Mesodermal cell (in vitro differentiated cells): ENCODE data around the gene SFMBT2.

ENCODE experiments used
- H3K27ac ChIP-seq: 2 replicates; pipeline ENCODE4 v1.7.0; 2013; ENCODE audit warnings: mild to moderate bottlenecking, low read depth, low read length, moderate library complexity; ENCODE audit not compliant: severe bottlenecking
- H3K36me3 ChIP-seq: 2 replicates; pipeline ENCODE4 v1.7.1; 2013; ENCODE audit warnings: mild to moderate bottlenecking, low read length, moderate library complexity; ENCODE audit not compliant: control insufficient read depth, insufficient read depth
- H3K4me1 ChIP-seq: one replicate; pipeline ENCODE4 v1.7.1; 2013; ENCODE audit warnings: mild to moderate bottlenecking, low read length; ENCODE audit not compliant: insufficient read depth, control insufficient read depth, poor library complexity, severe bottlenecking
- H3K4me3 ChIP-seq: 2 replicates; pipeline ENCODE4 v1.7.0; 2013; ENCODE audit warnings: low read length, control low read depth, mild to moderate bottlenecking; ENCODE audit not compliant: insufficient read depth, poor library complexity, severe bottlenecking; ENCODE audit errors: extremely low read depth
- H3K9me3 ChIP-seq: 2 replicates; pipeline ENCODE4 v1.7.1; 2013; ENCODE audit warnings: mild to moderate bottlenecking, low read length, moderate library complexity; ENCODE audit not compliant: control insufficient read depth
- WGBS, 2 experiments: methylation state at CpG; one replicate each; pipeline ENCODE4 v1.1.5; 2013; ENCODE audit warnings: missing lambda C conversion rate in 2 of 2; ENCODE audit not compliant: insufficient coverage in 2 of 2; 5-methylcytosine and 5-hydroxymethylcytosine counted together

Gene SFMBT2

DNA sequence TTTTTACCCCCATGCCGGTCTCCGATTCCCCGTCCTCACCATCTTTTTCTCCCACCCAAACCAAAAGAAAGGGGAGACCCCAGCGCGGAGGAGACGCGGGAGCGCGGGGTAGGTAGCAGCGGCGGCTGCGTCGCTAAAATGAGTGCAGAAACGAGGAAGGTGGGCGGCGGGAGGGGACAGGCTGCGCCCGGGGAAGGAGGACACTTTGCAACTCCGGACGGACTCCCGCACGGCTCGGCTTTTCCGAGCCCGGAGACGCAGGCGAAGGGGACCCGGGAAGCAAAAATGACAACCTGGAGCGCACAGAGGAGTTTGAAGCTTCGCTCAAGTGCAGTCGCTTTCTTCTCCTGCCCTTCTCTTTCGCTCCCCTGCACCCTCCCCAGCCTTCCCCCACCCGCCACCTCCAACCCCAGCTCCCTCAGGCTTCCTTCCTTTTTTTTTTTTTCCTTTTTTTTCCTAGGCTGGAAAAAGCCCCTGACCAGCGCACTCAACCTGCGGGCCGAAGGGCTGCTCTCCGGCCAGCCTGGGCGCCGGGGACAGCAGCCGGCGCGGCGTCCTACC lies 453 bp downstream of the SFMBT2 start:
- Histone ChIP-seq H3K4me1 (peaks cover 23% of the 10 kb centered on the region), H3K4me3 (peak overlapping the region; percentile 74), H3K9me3 (no peaks in the 10 kb centered on the region), H3K36me3 (no peaks in the 10 kb centered on the region), H3K27ac (no peak overlapping the region)
- WGBS, 2 experiments: 0% methylated on average over 19 to 28 of the region's 43 CpGs

DNA sequence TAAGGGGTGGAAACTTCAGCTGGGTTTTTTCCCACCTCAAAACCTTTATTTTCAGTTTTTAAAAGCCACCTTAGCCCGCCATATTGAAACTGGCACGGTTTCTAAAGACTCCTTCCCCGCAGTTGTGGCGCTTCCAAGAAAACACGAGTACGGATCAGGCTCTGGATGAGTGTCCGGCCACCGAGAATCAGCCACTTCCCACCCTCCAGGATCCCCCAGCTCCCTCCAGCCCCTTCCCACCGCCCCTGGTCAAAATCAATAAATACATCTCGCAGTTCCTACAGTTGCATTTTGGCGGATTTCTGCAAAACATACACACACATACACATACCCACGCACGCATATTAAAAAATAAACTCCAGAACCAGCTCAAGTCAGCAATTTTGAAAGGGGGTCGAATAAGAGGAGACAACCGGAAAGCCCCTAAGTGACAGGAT lies 1.1 kb downstream of the SFMBT2 start:
- H3K27ac ChIP-seq: no peak overlapping the region
- no peaks in the 10 kb centered on the region for H3K9me3 ChIP-seq
- peaks cover 23% of the 10 kb centered on the region for H3K4me1 ChIP-seq
- H3K36me3 ChIP-seq: no peaks in the 10 kb centered on the region
- WGBS, 2 experiments: 0% methylated on average over 8 to 9 of the region's 15 CpGs
- peak overlapping the region; percentile 74 for H3K4me3 ChIP-seq

DNA sequence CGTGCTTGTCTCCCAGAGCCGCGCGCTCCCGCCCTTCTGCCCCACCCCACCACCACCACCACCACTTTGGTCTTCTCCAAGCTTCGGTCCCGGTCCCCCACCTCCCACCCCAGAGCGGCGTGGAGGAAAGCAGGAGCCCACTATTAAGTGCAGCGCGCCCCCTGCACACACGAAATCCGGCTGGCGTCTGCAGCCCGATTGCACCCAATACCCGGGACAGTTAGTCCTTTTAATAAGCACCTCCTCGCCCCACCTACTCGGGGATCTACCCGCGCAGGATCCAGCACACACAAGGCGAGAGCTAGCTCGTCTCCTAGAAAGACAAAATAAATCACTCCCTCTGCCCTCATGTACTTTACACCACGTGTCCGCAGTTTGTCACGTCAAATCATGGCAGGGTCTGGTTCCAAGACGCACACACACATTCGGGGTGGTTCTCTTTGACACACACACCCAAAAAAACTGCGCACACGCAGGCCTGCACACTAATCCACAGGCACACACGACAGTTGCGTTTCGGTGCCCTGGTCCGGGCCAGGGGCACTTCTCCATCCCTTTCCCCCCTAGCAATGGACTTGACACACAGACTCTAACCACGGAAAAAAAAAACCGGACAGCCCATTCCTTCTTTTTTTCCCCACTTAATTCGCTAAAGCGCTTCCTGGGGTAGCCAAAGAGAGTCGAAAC lies 1.6 kb downstream of the SFMBT2 start:
- peak overlapping the region; percentile 74 for H3K4me3 ChIP-seq
- 0 to 1% methylated on average over 16 to 36 of the region's 38 CpGs for WGBS, 2 experiments
- no peak overlapping the region for H3K27ac ChIP-seq
- no peaks in the 10 kb centered on the region for H3K36me3 ChIP-seq
- peaks cover 23% of the 10 kb centered on the region for H3K4me1 ChIP-seq
- H3K9me3 ChIP-seq: no peaks in the 10 kb centered on the region

DNA sequence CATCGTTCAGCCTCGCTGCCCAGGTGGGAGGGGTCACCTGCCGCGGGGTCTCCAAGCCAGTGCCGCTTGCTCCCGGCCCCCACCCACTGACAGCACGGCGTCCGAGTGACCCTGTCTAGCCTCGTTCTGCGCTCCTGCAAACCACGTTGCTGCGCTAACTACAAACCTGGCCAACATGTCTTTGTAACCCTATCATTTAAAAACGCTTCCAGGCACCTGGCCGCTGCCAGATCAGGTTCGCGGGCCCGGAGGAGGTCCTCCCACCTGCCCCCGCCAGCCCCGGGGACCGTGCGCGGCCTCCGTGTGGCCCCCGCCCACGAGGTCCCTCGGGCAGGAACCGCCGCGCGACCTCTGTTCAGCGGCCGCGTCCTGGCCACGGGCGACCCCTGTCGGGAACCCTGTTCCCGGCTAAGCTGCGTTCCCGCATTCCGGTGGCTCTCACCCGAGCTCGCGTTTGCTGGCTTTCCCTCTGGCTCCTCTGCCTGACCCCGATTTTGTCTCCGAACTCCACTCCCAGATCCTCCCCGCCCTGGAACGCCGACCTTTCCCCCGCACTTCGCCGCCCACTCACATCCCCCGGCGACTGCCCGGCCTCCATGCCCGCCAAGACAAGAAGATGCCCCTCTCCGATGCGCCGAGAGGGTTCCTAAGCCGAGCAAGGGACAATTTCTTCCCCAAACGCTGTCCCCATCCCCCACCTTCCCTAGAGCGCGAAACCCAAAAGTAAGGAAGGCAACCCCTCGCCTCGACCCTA lies 2.4 kb downstream of the SFMBT2 start:
- no peak overlapping the region for H3K27ac ChIP-seq

DNA sequence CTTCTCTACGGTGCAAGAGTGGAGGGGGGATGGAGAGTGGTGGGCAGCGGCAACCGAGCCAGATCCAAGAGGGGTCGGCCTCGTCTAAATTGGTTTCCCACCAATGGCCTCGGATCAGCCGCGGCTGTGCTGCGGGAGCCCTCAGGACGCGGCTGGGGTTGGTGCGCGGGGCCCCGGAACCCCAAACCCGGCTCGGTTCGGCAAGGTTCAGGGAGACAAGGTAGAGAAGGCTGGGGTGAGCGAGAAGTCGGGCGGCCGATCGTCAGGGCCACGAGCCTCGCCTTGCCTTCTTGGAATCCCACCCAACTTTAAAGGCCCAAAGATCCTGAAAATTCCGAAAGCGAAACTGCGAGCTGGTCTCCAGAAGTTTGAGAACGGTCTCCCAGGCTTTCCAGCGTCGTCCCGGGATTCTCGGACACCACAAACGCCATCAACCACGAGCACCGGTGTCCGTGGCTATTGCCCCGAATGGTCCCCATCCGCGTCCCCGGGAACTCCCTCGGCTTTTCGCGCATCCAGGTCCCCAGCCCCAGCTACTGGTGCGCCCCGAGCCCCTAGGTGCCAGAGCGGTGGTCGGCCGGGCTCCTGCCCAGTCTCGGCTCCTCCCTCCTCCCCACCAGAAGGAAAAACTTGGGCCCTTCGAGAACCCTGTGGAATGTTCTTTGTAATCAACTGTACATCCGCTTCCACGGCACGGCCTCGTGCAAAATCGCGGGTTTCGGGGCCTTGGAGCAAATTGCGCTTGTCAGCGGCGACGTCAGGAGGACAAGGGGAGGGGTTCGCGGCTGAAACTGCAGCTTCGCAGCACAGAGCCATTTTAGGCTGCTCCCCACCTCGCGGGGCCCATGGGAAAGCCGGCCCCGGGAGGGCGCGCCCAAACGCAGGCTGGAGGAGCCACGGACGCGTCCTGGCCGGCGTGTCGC lies 3.2 kb downstream of the SFMBT2 start:
- Histone ChIP-seq H3K36me3 (no peaks in the 10 kb centered on the region), H3K4me1 (peaks cover 23% of the 10 kb centered on the region), H3K27ac (no peak overlapping the region), H3K4me3 (peak overlapping the region; percentile 74), H3K9me3 (no peaks in the 10 kb centered on the region)
- 4% methylated on average over 64 to 66 of the region's 77 CpGs for WGBS, 2 experiments

More for the DNA sequence above, 2.4 kb downstream of the SFMBT2 start:
- WGBS, 2 experiments: 0% methylated on average over 46 to 59 of the region's 65 CpGs
- H3K36me3 ChIP-seq: no peaks in the 10 kb centered on the region
- peaks cover 23% of the 10 kb centered on the region for H3K4me1 ChIP-seq
- H3K9me3 ChIP-seq: no peaks in the 10 kb centered on the region
- peak overlapping the region; percentile 74 for H3K4me3 ChIP-seq

DNA sequence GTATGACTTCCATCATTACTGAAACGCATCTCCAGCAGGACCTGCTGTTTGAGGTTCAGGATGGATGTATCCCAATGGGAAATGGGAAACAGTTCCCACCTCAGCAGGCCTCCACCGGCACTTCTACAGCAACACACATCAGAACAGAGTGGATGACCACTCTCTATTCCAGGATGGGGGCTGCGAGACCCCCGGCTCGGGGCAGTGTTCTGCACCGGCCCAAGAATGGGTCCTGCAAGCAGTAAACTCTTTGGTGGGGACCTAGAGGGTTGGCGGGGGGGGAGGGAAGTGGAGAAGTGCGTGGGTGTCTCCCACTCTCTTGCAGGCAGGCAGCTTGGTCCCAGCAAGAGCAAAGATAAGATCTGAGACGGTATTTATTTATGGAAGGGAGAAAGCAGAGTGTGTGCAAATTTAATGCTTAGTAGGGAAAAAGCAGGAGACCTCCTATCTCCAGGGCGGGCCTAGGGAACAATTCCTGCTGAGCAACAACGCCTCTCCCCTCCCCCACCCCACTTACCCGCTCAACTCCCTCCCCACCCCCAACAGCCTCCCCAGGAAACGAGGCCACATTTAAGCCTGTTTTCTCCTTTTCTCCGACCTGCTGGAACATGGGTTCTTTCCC lies 4.0 kb downstream of the SFMBT2 start:
- 8 to 32% methylated on average over 2 to 5 of the region's 14 CpGs for WGBS, 2 experiments
- Histone ChIP-seq H3K36me3 (no peaks in the 10 kb centered on the region), H3K27ac (no peak overlapping the region), H3K9me3 (no peaks in the 10 kb centered on the region), H3K4me3 (peak overlapping the region; percentile 74), H3K4me1 (peaks cover 20% of the 10 kb centered on the region)

DNA sequence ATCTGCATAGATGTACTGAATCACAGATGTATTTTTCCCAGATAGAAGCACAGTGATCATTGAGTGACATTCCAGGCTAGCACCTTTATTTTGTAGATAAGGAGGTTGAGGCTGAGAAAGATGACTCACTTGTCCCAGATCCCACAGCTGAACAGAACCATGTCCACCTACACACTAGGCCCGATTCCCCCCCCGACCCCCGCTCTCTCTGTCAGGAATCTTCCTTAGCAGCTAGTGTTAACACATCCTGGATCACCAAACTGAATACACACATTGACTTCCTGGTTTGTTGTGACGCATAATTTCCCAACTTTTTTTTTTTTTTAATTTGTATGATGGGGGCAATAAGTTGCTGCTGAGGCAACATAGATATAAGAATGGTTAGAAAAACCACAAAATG lies 5.2 kb downstream of the SFMBT2 start:
- H3K9me3 ChIP-seq: no peaks in the 10 kb centered on the region
- no peaks in the 10 kb centered on the region for H3K36me3 ChIP-seq
- H3K4me3 ChIP-seq: no peak overlapping the region
- H3K4me1 ChIP-seq: peaks cover 20% of the 10 kb centered on the region
- no peak overlapping the region for H3K27ac ChIP-seq
- WGBS, 2 experiments: 88% methylated on average over 1 of the region's 4 CpGs; no CpG with 5 or more reads in 1 of the 2 experiments

DNA sequence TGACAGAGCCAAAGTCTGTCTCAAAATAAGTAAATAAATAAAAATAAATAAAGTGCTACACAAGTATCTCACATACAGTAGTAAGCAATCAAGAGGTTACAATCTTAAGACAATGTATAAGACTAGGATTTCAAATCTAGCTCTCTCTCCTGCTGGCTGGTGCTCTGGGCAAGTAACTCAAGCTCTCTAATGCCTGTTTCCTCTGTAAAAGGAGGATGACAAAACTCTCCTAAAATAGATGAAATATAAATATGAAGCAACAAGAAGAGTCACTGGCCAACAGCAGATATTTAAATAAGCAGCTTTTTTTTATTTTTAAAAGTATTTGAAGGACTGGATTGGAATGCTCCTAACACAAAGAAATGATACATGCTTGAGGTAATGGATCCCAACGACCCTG lies 7.2 kb downstream of the SFMBT2 start:
- H3K9me3 ChIP-seq: no peaks in the 10 kb centered on the region
- H3K36me3 ChIP-seq: no peaks in the 10 kb centered on the region
- no peak overlapping the region for H3K27ac ChIP-seq
- H3K4me3 ChIP-seq: no peak overlapping the region
- WGBS, 2 experiments: no CpG with 5 or more reads among the region's 1 CpG
- H3K4me1 ChIP-seq: peaks cover 12% of the 10 kb centered on the region

DNA sequence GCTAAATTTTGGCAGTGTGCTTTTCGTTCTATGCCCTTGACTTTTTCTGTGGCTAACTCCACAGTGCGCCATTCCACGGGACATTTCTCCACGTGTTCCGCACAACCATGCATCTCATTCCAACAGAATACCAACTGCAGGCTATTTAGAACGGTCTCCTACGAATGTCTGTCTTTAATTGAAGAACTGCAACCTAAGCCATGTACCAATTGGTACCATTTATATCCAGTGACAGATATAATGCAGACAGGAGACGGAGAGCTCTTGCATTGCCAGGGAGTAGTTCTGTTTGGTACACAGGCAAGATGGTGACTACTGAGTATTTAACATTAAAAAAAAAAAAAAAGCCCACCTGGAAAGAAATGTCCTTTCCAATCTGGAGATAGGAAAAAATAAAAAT lies 9.1 kb downstream of the SFMBT2 start:
- no peak overlapping the region for H3K4me3 ChIP-seq
- H3K4me1 ChIP-seq: peaks cover 2% of the 10 kb centered on the region
- H3K27ac ChIP-seq: no peak overlapping the region
- H3K9me3 ChIP-seq: no peaks in the 10 kb centered on the region
- WGBS, 2 experiments: 85 to 96% methylated on average over 6 to 7 of the region's 8 CpGs
- H3K36me3 ChIP-seq: no peaks in the 10 kb centered on the region

DNA sequence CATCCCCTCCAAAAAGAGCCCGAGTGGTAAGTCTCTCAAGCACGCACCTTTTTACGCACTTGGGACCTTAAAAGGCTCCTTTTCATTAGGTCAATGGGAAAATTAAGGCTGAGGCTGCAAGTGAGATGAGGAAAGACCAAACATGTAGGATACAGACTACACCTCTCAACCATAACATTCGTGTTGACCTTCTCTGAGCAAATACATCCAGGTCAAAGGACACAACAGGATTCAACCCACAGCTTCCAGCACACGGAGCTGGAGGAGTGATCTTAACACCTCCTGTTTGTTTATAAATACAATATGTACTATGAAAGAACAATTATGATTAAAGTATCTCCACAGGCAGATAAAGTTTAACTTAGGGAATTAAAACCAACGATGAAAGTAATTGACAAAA lies 9.7 kb downstream of the SFMBT2 start:
- Histone ChIP-seq H3K4me1 (no peaks in the 10 kb centered on the region), H3K9me3 (no peaks in the 10 kb centered on the region), H3K36me3 (no peaks in the 10 kb centered on the region), H3K4me3 (no peak overlapping the region), H3K27ac (no peak overlapping the region)
- 89% methylated on average over 1 of the region's 6 CpGs; no CpG with 5 or more reads in 1 of the 2 experiments for WGBS, 2 experiments
